Uterus (tissue), 4 donors: ENCODE measurements around the gene CDX2. TPM values are rescaled to one million over a fixed set of nuclear protein-coding genes. Genes with fewer than 3 reads are reported as not detected.

Experiments used
- DNase-seq, 2 donors: peaks; one replicate each; pipeline ENCODE4 v3.0.0-alpha.2; 2019 to 2020
- H3K27ac ChIP-seq, 2 donors: fragments of 200-600 bp; sonication (generic); 1 replicate in 1 of 2; 2 replicates in 1 of 2; pipeline ENCODE4 v1.5.1; 2016 to 2018
- H3K27me3 ChIP-seq, 2 donors: fragments of 200-600 bp; sonication (generic); one replicate each; pipeline ENCODE4 v1.5.1; 2018 to 2019; ENCODE audit warnings: control low read depth in 1 of 2
- H3K36me3 ChIP-seq, 2 donors: fragments of 200-600 bp; sonication (generic); one replicate each; pipeline ENCODE4 v1.5.1; 2019; ENCODE audit warnings: control low read depth in 1 of 2
- H3K4me1 ChIP-seq, 2 donors: fragments of 200-600 bp; sonication (generic); one replicate each; pipeline ENCODE4 v1.5.1; 2018 to 2019; ENCODE audit warnings: control low read depth in 1 of 2
- H3K4me3 ChIP-seq, 2 donors: fragments of 200-600 bp; sonication (generic); 1 replicate in 1 of 2; 2 replicates in 1 of 2; pipeline ENCODE4 v1.5.1; 2018 to 2019; ENCODE audit warnings: mild to moderate bottlenecking in 1 of 2
- H3K9me3 ChIP-seq, 2 donors: fragments of 200-600 bp; sonication (generic); one replicate each; pipeline ENCODE4 v1.5.1; 2019; ENCODE audit warnings: control low read depth in 1 of 2
- POLR2A ChIP-seq, 2 donors: fragments of 450-650 bp; IDR thresholded peaks; one replicate each; pipeline ENCODE4 v1.6.1; 2016; ENCODE audit warnings: antibody characterized with exemption in 2 of 2, mild to moderate bottlenecking in 1 of 2, moderate library complexity in 1 of 2
- intact Hi-C: fragments of 100-400 bp; cut with DNase I; formaldehyde crosslinking; loops from one replicate; pipeline ENCODE4 v1.15.1; 2023; ENCODE audit warnings: low total_unique reads
- small RNA-seq: library from RNA; depleted of rRNA; stranded (forward); fragments of <200 nt; gene quantifications from one replicate; pipeline ENCODE3, GENCODE V24; 2016
- total RNA-seq, 4 donors: library from RNA; depleted of rRNA in 3 of 4; stranded (reverse); fragments of >200 nt in 3 of 4; gene quantifications; one replicate each; pipeline versions ENCODE4 v1.1.0 to v1.2.4, GENCODE V29; 2014 to 2023
- TF ChIP-seq, protein P1 (sequence below), 4 experiments: fragments of 200-600 bp in 2 of 4; fragments of 450-650 bp in 2 of 4; sonication (generic) in 2 of 4; IDR thresholded peaks; one replicate each; pipeline ENCODE4 v1.5.1; 2016 to 2019; ENCODE audit warnings: antibody characterized with exemption in 4 of 4, mild to moderate bottlenecking in 2 of 4, moderate library complexity in 1 of 4
- donor health status: DM: yes; HTN: yes; CAD: no.

CDX2 gene
- total RNA-seq, 4 donors from 2014 or later, result 0.29 TPM; not detected in 3

DNA sequence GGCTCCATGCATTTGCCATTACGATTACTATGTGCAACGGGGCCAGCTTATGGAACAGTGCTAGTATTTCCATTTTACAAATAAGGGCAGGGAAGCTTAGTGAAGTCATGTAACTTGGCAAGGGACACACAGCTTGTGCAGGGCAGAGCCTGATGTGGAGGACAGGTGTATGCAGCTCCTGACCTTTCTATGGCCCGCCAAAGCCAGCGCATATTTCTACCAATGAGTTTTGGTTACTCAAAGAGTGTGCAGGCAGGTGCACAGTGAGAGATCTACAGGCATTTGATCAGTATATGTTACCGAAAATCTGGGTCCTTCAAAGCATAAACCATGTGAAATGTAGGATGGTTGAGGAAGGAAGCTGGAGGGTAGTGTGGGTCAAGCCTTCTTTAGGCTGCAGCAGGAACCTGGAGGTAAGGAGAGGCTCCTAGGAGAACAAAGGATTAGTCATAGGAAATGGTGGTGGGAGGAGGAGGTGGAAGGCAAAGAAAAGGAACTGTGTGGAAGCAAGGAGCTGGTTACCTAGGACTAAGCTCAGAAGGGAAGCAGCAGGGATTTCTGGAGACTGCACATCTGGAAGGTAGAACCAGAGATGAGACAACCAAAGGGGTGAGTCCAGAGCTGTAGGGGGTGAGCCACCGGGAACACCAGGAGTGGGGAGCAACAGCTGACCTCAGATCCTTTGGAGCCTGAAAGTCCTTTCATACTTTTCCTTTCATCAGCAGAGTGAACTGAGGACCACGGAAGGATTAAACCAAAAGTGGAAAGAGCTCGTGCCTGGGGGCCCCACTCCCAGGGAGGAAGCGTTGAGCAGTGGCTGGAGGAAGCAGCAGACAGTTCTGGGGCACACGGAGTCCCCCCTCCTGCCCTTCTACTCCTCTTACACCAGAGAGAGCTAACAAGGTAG lies 53.6 kb downstream of the CDX2 start:
- H3K9me3 ChIP-seq, result no peaks in the 10 kb centered on the region
- TF ChIP-seq, protein P1, sequence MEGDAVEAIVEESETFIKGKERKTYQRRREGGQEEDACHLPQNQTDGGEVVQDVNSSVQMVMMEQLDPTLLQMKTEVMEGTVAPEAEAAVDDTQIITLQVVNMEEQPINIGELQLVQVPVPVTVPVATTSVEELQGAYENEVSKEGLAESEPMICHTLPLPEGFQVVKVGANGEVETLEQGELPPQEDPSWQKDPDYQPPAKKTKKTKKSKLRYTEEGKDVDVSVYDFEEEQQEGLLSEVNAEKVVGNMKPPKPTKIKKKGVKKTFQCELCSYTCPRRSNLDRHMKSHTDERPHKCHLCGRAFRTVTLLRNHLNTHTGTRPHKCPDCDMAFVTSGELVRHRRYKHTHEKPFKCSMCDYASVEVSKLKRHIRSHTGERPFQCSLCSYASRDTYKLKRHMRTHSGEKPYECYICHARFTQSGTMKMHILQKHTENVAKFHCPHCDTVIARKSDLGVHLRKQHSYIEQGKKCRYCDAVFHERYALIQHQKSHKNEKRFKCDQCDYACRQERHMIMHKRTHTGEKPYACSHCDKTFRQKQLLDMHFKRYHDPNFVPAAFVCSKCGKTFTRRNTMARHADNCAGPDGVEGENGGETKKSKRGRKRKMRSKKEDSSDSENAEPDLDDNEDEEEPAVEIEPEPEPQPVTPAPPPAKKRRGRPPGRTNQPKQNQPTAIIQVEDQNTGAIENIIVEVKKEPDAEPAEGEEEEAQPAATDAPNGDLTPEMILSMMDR (IDR thresholded peaks at IDR 0.05), result no peak
- TF ChIP-seq POLR2A (IDR thresholded peaks at IDR 0.05), result no peak
- peaks cover 7 to 44% of the 10 kb centered on the region in 2 donors for H3K27me3 ChIP-seq
- H3K36me3 ChIP-seq, result no peaks in the 10 kb centered on the region
- no peak overlapping the region for H3K4me3 ChIP-seq
- intact Hi-C loops, result no loop called here
- peaks cover 0 to 9% of the 10 kb centered on the region in 2 donors for H3K4me1 ChIP-seq
- no peak for DNase-seq
- H3K27ac ChIP-seq, result no peak overlapping the region

DNA sequence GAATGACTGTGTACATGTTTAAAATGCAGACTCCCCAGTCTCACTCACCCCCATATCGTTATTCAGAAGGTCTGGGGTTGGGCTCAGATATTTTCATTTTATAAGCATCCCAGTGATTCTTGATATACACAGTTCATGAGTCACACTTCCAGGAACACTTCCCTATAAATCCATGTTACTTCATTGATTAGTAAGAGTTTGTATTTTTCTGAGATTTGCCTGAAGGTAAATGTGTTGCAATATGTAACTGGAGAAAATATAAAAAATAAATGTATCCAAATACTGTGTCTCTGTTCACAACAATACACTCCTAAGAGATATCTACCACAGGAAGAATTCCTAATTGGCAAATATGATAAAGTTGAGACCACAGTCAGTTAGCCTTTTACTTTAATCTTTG lies 56.0 kb downstream of the CDX2 start:
- no peaks in the 10 kb centered on the region for H3K36me3 ChIP-seq
- TF ChIP-seq POLR2A (IDR thresholded peaks at IDR 0.05), result no peak
- TF ChIP-seq, protein P1 (IDR thresholded peaks at IDR 0.05), result no peak
- no peak overlapping the region for H3K27ac ChIP-seq
- H3K4me1 ChIP-seq, result no peaks in the 10 kb centered on the region
- DNase-seq, result no peak
- peaks cover 7 to 29% of the 10 kb centered on the region in 2 donors for H3K27me3 ChIP-seq
- intact Hi-C loops, result no loop called here
- no peaks in the 10 kb centered on the region for H3K9me3 ChIP-seq
- no peak overlapping the region for H3K4me3 ChIP-seq

DNA sequence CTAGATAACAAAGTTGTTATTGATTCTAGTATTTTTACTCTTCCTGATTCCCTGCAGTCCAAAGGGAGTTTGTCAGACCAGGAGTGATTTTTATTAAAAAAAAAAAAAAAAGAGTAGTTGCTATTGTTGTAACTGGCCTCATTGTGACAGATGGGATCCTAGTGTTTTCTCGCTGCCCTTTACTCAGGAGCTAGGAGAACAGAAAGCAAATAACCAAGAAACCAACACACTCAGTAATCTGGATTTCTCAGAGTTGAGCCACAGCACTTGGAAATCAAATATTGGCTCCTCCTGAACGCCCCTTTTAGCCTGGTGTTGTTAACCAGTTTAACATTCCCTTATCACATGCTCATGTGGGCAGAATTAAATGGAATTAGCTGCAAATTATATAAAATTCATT lies 57.6 kb downstream of the CDX2 start:
- H3K9me3 ChIP-seq, result no peaks in the 10 kb centered on the region
- H3K4me3 ChIP-seq, result no peak overlapping the region

More for the DNA sequence above, 57.6 kb downstream of the CDX2 start:
- Histone ChIP-seq H3K4me1 (no peaks in the 10 kb centered on the region), H3K36me3 (no peaks in the 10 kb centered on the region), H3K27ac (no peak overlapping the region), H3K27me3 (peaks cover 0 to 12% of the 10 kb centered on the region in 2 donors)
- intact Hi-C loops, result no loop called here
- DNase-seq, result no peak
- TF ChIP-seq, protein P1 (IDR thresholded peaks at IDR 0.05), result no peak
- TF ChIP-seq POLR2A (IDR thresholded peaks at IDR 0.05), result no peak

Small RNA genes within 50 kb of the gene (small RNA-seq; reads per million reads assigned to genes)
- gene ATP5F1EP2 (not detected), gene RN7SL272P (not detected)

Other genes starting within 250 kb of the CDX2 start
- gene GSX1, start 176.8 kb downstream of the CDX2 start, total RNA-seq, result not detected
- gene PDX1, start 49.3 kb downstream of the CDX2 start, total RNA-seq, result not detected
- gene URAD, start 19.4 kb upstream of the CDX2 start, total RNA-seq, result not detected
- under 1 TPM in 3 of 4 donors, not detected in 1; under 0.01 to 0.90 (median 0.24) TPM for gene FLT3, start 131.3 kb upstream of the CDX2 start, total RNA-seq
- 10 to 100 TPM; 17.4 to 61.4 (median 48.2) TPM for gene PAN3, start 169.2 kb upstream of the CDX2 start, total RNA-seq